ENCODE measurements around the gene CTDSP1. TPM values are rescaled to one million over a fixed set of nuclear protein-coding genes. Genes with fewer than 3 reads are reported as not detected.

The CTDSP1 gene
- polyA plus RNA-seq, 1 donor = 95.5 TPM

GRCh38 chr2:218398437-218399390 is 954 bp upstream of the CTDSP1 start:
- no peak for DNase-seq (ENCODE audit: low read depth)

GRCh38 chr2:218400167-218400929 is 680 bp downstream of the CTDSP1 start:
- no peak for DNase-seq (ENCODE audit: low read depth)

- no peak for DNase-seq (ENCODE audit: low read depth)
Observed at GRCh38 chr2:218400930-218401881, 1.5 kb downstream of the CTDSP1 start.

- DNase-seq (ENCODE audit: low read depth) = no peak
Observed at GRCh38 chr2:218401890-218402289, 2.2 kb downstream of the CTDSP1 start.

- no peak for DNase-seq (ENCODE audit: low read depth)
Observed at GRCh38 chr2:218402491-218402901, 2.8 kb downstream of the CTDSP1 start.

- no peak for DNase-seq (ENCODE audit: low read depth)
Observed at GRCh38 chr2:218402911-218403411, 3.3 kb downstream of the CTDSP1 start.

GRCh38 chr2:218403810-218404209 is 4.1 kb downstream of the CTDSP1 start:
- DNase-seq (ENCODE audit: low read depth) = no peak

- DNase-seq (ENCODE audit: low read depth) = no peak
Observed at GRCh38 chr2:218404351-218405085, 4.8 kb downstream of the CTDSP1 start.

GRCh38 chr2:218405086-218405745 is 5.5 kb downstream of the CTDSP1 start:
- no peak for DNase-seq (ENCODE audit: low read depth)

- no peak for DNase-seq (ENCODE audit: low read depth)
Observed at GRCh38 chr2:218405746-218406208, 6.1 kb downstream of the CTDSP1 start.

GRCh38 chr2:218406209-218406948 is 6.7 kb downstream of the CTDSP1 start:
- DNase-seq (ENCODE audit: low read depth) = peak; percentile 57

GRCh38 chr2:218406949-218407618 is 7.4 kb downstream of the CTDSP1 start:
- no peak for DNase-seq (ENCODE audit: low read depth)

- no peak for DNase-seq (ENCODE audit: low read depth)
Observed at GRCh38 chr2:218407717-218408116, 8.0 kb downstream of the CTDSP1 start.

GRCh38 chr2:218418321-218418716 is 18.7 kb downstream of the CTDSP1 start:
- no peak for DNase-seq (ENCODE audit: low read depth)

GRCh38 chr2:218418717-218419458 is 19.2 kb downstream of the CTDSP1 start, which contains the start of gene VIL1:
TSS of gene VIL1 (plus strand) at chr2:218419123. CDS start at chr2:218423779, 4,656 bp downstream.
- DNase-seq (ENCODE audit: low read depth) = no peak

GRCh38 chr2:218419630-218420216 is 20.1 kb downstream of the CTDSP1 start:
- no peak for DNase-seq (ENCODE audit: low read depth)

GRCh38 chr2:218421027-218421426 is 21.4 kb downstream of the CTDSP1 start:
- no peak for DNase-seq (ENCODE audit: low read depth)
